Endothelial cell of umbilical vein (primary cell): ENCODE data around the gene ARPC1A. TPM values are rescaled to one million over a fixed set of nuclear protein-coding genes. Genes with fewer than 3 reads are reported as not detected.

ENCODE experiments used
- BruUV-seq: library from RNA; stranded (reverse); fragments of 400-500 nt; replicated peaks from 2 replicates; lab custom pipeline; 2021; lab: Mats Ljungman, UMichigan
- CTCF ChIA-PET: fragments of 300-600, 350-600 bp; sonication (Branson Sonifier 250); formaldehyde crosslinking; loops from one replicate; lab custom pipeline; 2021; ENCODE audit warnings: antibody characterized with exemption, inconsistent platforms; lab: Charles Lee
- POLR2A ChIA-PET: fragments of 300-600, 350-600 bp; sonication (Branson Sonifier 250); formaldehyde crosslinking; loops from one replicate; lab custom pipeline; 2021; ENCODE audit warnings: antibody characterized with exemption, inconsistent platforms; lab: Charles Lee
- DNase-seq: peaks from one replicate; pipeline ENCODE4 v3.0.0-alpha.2; 2011; ENCODE audit warnings: low read depth, low spot score
- FAIRE-seq: peaks from 2 replicates; lab custom pipeline; 2011; peaks lifted over from hg19 to GRCh38; lab: Jason Lieb, UNC
- H2AFZ ChIP-seq: 2 replicates; pipeline ENCODE4 v1.6.0; 2012; ENCODE audit warnings: low read depth, low read length, control low read depth, inconsistent platforms
- H3K27ac ChIP-seq: 2 replicates; pipeline ENCODE4 v1.5.1; 2011; ENCODE audit warnings: low read depth, mild to moderate bottlenecking, control low read depth, low read length, moderate library complexity; ENCODE audit not compliant: insufficient read depth
- H3K27me3 ChIP-seq, 2 experiments: 2 replicates each; pipeline versions ENCODE4 v1.6.0 to v1.6.1; 2011; ENCODE audit warnings: low read length in 2 of 2, mixed read lengths in 1 of 2; ENCODE audit not compliant: control insufficient read depth in 2 of 2, insufficient read depth in 2 of 2
- H3K36me3 ChIP-seq, 2 experiments: 2 replicates in 1 of 2; 3 replicates in 1 of 2; pipeline ENCODE4 v1.5.1; 2011; ENCODE audit warnings: low read length in 2 of 2, mild to moderate bottlenecking in 1 of 2, moderate library complexity in 1 of 2; ENCODE audit not compliant: control insufficient read depth in 2 of 2, insufficient read depth in 2 of 2; ENCODE audit errors: extremely low read depth in 1 of 2
- H3K4me1 ChIP-seq: 3 replicates; pipeline ENCODE4 v1.5.1; 2011; ENCODE audit warnings: mild to moderate bottlenecking, low read length; ENCODE audit not compliant: control insufficient read depth, insufficient read depth; ENCODE audit errors: extremely low read depth
- H3K4me2 ChIP-seq: 2 replicates; pipeline ENCODE4 v1.6.1; 2011; ENCODE audit warnings: low read length, control low read depth, mixed read lengths; ENCODE audit not compliant: insufficient read depth
- H3K4me3 ChIP-seq, 3 experiments: fragments of 200-600 bp in 1 of 3; sonication (generic), shearing (Covaris generic) in 1 of 3; replicated peaks in 1 of 3; 2 replicates each; pipeline ENCODE4 v1.5.1; 2011 to 2016; ENCODE audit warnings: control low read depth in 3 of 3, low read length in 3 of 3, mild to moderate bottlenecking in 2 of 3, inconsistent platforms in 1 of 3, low read depth in 1 of 3, moderate library complexity in 1 of 3; ENCODE audit not compliant: insufficient read depth in 1 of 3
- H3K79me2 ChIP-seq: 2 replicates; pipeline ENCODE4 v1.6.0; 2012; ENCODE audit warnings: low read length, inconsistent platforms; ENCODE audit not compliant: control insufficient read depth, insufficient read depth
- H3K9ac ChIP-seq: replicated peaks from 2 replicates; pipeline ENCODE3; 2011; ENCODE audit warnings: low read length, control low read depth; ENCODE audit not compliant: insufficient read depth; ENCODE audit errors: extremely low read depth
- H3K9me1 ChIP-seq: replicated peaks from 3 replicates; pipeline ENCODE4 v1.6.0; 2011; ENCODE audit warnings: mild to moderate bottlenecking, low read length; ENCODE audit not compliant: control insufficient read depth, insufficient read depth; ENCODE audit errors: extremely low read depth
- H3K9me3 ChIP-seq: replicated peaks from 2 replicates; pipeline ENCODE4 v1.5.1; 2012; ENCODE audit warnings: low read length, inconsistent platforms; ENCODE audit not compliant: control insufficient read depth, insufficient read depth
- H4K20me1 ChIP-seq: replicated peaks from 2 replicates; pipeline ENCODE3; 2011; ENCODE audit warnings: mild to moderate bottlenecking, low read length; ENCODE audit not compliant: control insufficient read depth, insufficient read depth; ENCODE audit errors: extremely low read depth
- EZH2 ChIP-seq: IDR thresholded peaks from 2 replicates; pipeline ENCODE4 v1.6.1; 2012; ENCODE audit warnings: borderline replicate concordance, low read depth, mild to moderate bottlenecking, moderate library complexity, low read length, inconsistent platforms; ENCODE audit not compliant: severe bottlenecking
- FOS ChIP-seq: IDR thresholded peaks from 2 replicates; pipeline ENCODE4 v1.6.1; 2011; ENCODE audit warnings: mild to moderate bottlenecking, low read length, moderate library complexity, borderline replicate concordance; ENCODE audit not compliant: insufficient read depth
- GATA2 ChIP-seq: IDR thresholded peaks from 2 replicates; pipeline ENCODE4 v1.7.0; 2011; ENCODE audit warnings: low read depth, mild to moderate bottlenecking, moderate library complexity, mixed read lengths, low read length; ENCODE audit not compliant: insufficient read length, insufficient read depth
- JUN ChIP-seq: IDR thresholded peaks from 2 replicates; pipeline ENCODE4 v1.6.1; 2011; ENCODE audit warnings: borderline replicate concordance, low read depth; ENCODE audit not compliant: insufficient read length, insufficient read depth
- MYC ChIP-seq: IDR thresholded peaks from one replicate; pipeline ENCODE4 v1.6.1; 2011; ENCODE audit warnings: mild to moderate bottlenecking, low read depth, low read length
- POLR2A ChIP-seq: IDR thresholded peaks from 2 replicates; pipeline ENCODE4 v1.6.1; 2012; ENCODE audit warnings: low read depth, mild to moderate bottlenecking, control low read depth, low read length
- POLR2AphosphoS5 ChIP-seq: IDR thresholded peaks from 2 replicates; pipeline ENCODE4 v1.6.1; 2012; ENCODE audit warnings: low read depth, mild to moderate bottlenecking, control low read depth, low read length, moderate library complexity; ENCODE audit not compliant: insufficient read depth
- dilution Hi-C: fragments of 300-500 bp; cut with MboI; formaldehyde crosslinking; loops from one replicate; pipeline ENCODE4 v1.15.0; 2019; ENCODE audit warnings: low sequenced_read_pairs; ENCODE audit not compliant: extremely low pct_ligation_motif_present
- intact Hi-C: fragments of 100-400 bp; cut with micrococcal nuclease; formaldehyde crosslinking; loops from one replicate; pipeline ENCODE4 v1.10.0; 2022
- polyA plus RNA-seq, 4 experiments: library from polyadenylated mRNA; depleted of rRNA in 3 of 4; stranded (reverse) in 3 of 4; unstranded in 1 of 4; fragments of >200 nt; gene quantifications; 2 replicates each; pipeline versions ENCODE4 v1.2.1 to v1.2.3, GENCODE V29; 2011 to 2012; ENCODE audit warnings: missing spikeins in 1 of 4
- total RNA-seq: library from RNA; stranded (reverse); gene quantifications from 2 replicates; pipeline ENCODE4 v1.2.3, GENCODE V29; 2021
- TF ChIP-seq, protein P1 (sequence below): IDR thresholded peaks from 2 replicates; pipeline ENCODE4 v1.6.1; 2011; ENCODE audit not compliant: insufficient read depth, insufficient read length
- TF ChIP-seq, protein P2 (sequence below), 2 donors: IDR thresholded peaks; 1 replicate in 1 of 2; 2 replicates in 1 of 2; pipeline ENCODE4 v1.5.1; 2011; ENCODE audit warnings: low read length in 2 of 2, mild to moderate bottlenecking in 2 of 2, moderate library complexity in 2 of 2, control low read depth in 1 of 2, inconsistent platforms in 1 of 2, low read depth in 1 of 2; ENCODE audit not compliant: insufficient read depth in 1 of 2; ENCODE audit errors: extremely low read depth in 1 of 2

Gene ARPC1A
- total and polyA plus RNA-seq, 2 donors (not counting 3 experiments of a cell fraction or from before 2014, with no cell fraction given), result 200 to 243 TPM

DNA sequence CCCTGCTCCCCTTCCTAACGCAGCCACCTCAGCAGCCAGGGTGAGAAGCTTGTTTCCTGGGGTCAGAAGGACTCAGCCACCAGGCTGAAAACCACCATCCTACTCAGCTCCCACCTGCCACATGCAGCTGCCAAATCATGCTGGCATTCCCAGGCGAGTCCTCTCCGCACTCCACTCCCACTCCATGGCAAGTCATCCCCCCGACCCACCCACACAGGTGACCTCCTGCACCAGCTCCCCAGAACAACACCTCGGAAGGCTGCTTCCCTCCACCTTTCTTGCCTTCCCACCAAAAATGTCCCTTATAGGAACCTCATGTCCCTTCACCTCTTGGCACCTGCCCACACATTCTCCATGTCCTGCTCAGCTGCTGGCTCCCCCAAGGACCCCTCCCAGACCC is 78.1 kb downstream of the ARPC1A start:
- H3K4me3 ChIP-seq, result no peak overlapping the region
- no peaks in the 10 kb centered on the region for H3K9me3 ChIP-seq
- H3K79me2 ChIP-seq, result peaks cover 52% of the 10 kb centered on the region
- peaks cover 18 to 43% of the 10 kb centered on the region in 2 experiments for H3K36me3 ChIP-seq
- no peaks in the 10 kb centered on the region for H3K9me1 ChIP-seq
- no peak overlapping the region for H3K9ac ChIP-seq
- H3K4me2 ChIP-seq, result no peak overlapping the region
- no TSS peak for BruUV-seq
- TF ChIP-seq POLR2AphosphoS5 (no peak), MYC (no peak), JUN (no peak), POLR2A (no peak), GATA2 (no peak), FOS (no peak)
- TF ChIP-seq, protein P1, sequence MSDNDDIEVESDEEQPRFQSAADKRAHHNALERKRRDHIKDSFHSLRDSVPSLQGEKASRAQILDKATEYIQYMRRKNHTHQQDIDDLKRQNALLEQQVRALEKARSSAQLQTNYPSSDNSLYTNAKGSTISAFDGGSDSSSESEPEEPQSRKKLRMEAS, result no peak
- FAIRE-seq, result no peak
- intact Hi-C loops (no loop called here), dilution Hi-C loops (no loop called here)
- no peak overlapping the region for H2AFZ ChIP-seq
- no peak overlapping the region for H3K27ac ChIP-seq
- no peaks in the 10 kb centered on the region for H3K27me3 ChIP-seq
- POLR2A ChIA-PET, result interaction anchor here (1.2 kb wide), 1 partner anchor 29 kb away, joined by 5 read pairs; no protein-coding TSS in a partner anchor
- H3K4me1 ChIP-seq, result peaks cover 16% of the 10 kb centered on the region
- CTCF ChIA-PET, result interaction anchor here (1.0 kb wide), 1 partner anchor 17 kb away, joined by 4 read pairs; no protein-coding TSS in a partner anchor
- no peak for DNase-seq
- no peaks in the 10 kb centered on the region for H4K20me1 ChIP-seq

DNA sequence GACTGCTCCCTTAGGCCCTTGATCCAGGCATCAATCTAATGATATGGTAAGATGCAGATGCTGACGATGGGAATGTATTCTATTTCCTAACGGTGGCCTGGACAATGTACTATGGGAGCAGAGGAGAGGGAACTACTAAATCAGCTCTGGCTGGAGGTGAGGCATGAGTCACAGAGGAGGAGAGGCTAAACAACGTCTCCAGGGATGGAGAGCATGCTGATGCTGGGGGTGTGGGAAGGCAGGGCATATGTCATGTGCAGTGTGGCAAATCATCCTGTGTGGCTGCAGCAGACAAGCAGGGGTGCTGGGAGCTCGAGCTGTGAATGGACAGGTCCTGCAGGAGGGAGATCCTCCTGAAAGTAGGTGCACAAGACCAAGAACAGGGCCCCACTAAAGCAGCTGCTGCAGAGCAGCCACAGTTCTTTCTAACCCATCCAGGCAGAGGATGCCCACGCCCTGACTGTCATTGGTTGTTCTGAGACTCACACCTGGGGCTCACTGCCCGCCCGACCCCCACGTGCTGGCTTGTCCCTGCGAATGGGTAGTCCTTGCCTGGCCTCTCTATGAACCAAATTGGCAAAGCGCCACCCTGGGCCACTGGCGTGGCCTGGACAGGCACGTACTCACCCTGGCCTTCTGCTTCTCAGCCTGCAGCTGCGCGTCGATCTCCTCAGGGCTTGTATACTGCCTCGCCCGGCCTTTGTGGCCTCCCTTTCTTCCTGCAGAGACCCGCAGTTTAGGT is 78.7 kb downstream of the ARPC1A start:
- no peak overlapping the region for H3K4me3 ChIP-seq
- BruUV-seq, result no TSS peak
- TF ChIP-seq, protein P2, sequence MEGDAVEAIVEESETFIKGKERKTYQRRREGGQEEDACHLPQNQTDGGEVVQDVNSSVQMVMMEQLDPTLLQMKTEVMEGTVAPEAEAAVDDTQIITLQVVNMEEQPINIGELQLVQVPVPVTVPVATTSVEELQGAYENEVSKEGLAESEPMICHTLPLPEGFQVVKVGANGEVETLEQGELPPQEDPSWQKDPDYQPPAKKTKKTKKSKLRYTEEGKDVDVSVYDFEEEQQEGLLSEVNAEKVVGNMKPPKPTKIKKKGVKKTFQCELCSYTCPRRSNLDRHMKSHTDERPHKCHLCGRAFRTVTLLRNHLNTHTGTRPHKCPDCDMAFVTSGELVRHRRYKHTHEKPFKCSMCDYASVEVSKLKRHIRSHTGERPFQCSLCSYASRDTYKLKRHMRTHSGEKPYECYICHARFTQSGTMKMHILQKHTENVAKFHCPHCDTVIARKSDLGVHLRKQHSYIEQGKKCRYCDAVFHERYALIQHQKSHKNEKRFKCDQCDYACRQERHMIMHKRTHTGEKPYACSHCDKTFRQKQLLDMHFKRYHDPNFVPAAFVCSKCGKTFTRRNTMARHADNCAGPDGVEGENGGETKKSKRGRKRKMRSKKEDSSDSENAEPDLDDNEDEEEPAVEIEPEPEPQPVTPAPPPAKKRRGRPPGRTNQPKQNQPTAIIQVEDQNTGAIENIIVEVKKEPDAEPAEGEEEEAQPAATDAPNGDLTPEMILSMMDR (IDR thresholded peaks at IDR 0.05; ENCODE audit: extremely low read depth in 1 of 2, insufficient read depth in 1 of 2, low read depth in 1 of 2, low read length in 2 of 2), result no peak
- TF ChIP-seq POLR2AphosphoS5, result no peak
- no peak for TF ChIP-seq MYC
- TF ChIP-seq, protein P1, result no peak
- TF ChIP-seq GATA2, result no peak
- TF ChIP-seq POLR2A, result no peak
- no peak for TF ChIP-seq EZH2
- no peak for TF ChIP-seq FOS
- no peak for TF ChIP-seq JUN
- no peak overlapping the region for H3K27ac ChIP-seq
- peaks cover 15 to 36% of the 10 kb centered on the region in 2 experiments for H3K36me3 ChIP-seq
- intact Hi-C loops (no loop called here), dilution Hi-C loops (no loop called here)
- H2AFZ ChIP-seq, result no peak overlapping the region
- FAIRE-seq (no peak), DNase-seq (no peak)
- no peak overlapping the region for H3K4me2 ChIP-seq
- POLR2A ChIA-PET, result interaction anchor here (1.2 kb wide), 1 partner anchor 29 kb away, joined by 5 read pairs; no protein-coding TSS in a partner anchor
- H3K9me3 ChIP-seq, result no peaks in the 10 kb centered on the region
- peaks cover 58% of the 10 kb centered on the region for H3K79me2 ChIP-seq
- H3K9me1 ChIP-seq, result no peaks in the 10 kb centered on the region
- no peaks in the 10 kb centered on the region for H3K27me3 ChIP-seq
- H3K9ac ChIP-seq, result no peak overlapping the region
- H3K4me1 ChIP-seq, result peaks cover 16% of the 10 kb centered on the region
- CTCF ChIA-PET, result interaction anchor here (0.7 to 1.0 kb wide), 2 partner anchors 18 to 38 kb away, joined by 3 to 4 read pairs; no protein-coding TSS in a partner anchor
- no peaks in the 10 kb centered on the region for H4K20me1 ChIP-seq
